GM23338 (cell line): Measurements from ENCODE around the gene PLXNA2. TPM values are rescaled to one million over a fixed set of nuclear protein-coding genes. Genes with fewer than 3 reads are reported as not detected.

Experiments used
- ATAC-seq: fragments of 200-7000 bp; cut with Tn5 transposase; 3 replicates; pipeline ENCODE4 v1.9.1; 2020
- DNase-seq: peaks from one replicate; pipeline ENCODE4 v3.0.0-alpha.2; 2015; ENCODE audit warnings: low spot score
- H2AFZ ChIP-seq: fragments of 200-600 bp; sonication (generic); 2 replicates; pipeline ENCODE4 v1.8.0; 2016; ENCODE audit warnings: antibody characterized with exemption, mild to moderate bottlenecking, moderate library complexity
- H3F3A ChIP-seq: fragments of 200-600 bp; sonication (generic); replicated peaks from 2 replicates; pipeline ENCODE4 v1.8.0; 2017; ENCODE audit warnings: antibody characterized with exemption, mixed run types, low read depth
- H3K27ac ChIP-seq: fragments of 200-600 bp; sonication (generic); 2 replicates; pipeline ENCODE4 v1.6.1; 2016; ENCODE audit warnings: low read depth
- H3K27me3 ChIP-seq: fragments of 200-600 bp; sonication (generic); 2 replicates; pipeline ENCODE4 v1.8.0; 2016; ENCODE audit warnings: mild to moderate bottlenecking, mixed run types, moderate library complexity; ENCODE audit not compliant: insufficient read depth
- H3K36me3 ChIP-seq: fragments of 200-600 bp; sonication (generic); 2 replicates; pipeline ENCODE4 v1.8.0; 2016; ENCODE audit warnings: mild to moderate bottlenecking; ENCODE audit not compliant: insufficient read depth
- H3K4me1 ChIP-seq: fragments of 200-600 bp; sonication (generic); 2 replicates; pipeline ENCODE4 v1.8.0; 2016; ENCODE audit warnings: mild to moderate bottlenecking, moderate library complexity; ENCODE audit not compliant: insufficient read depth
- H3K4me2 ChIP-seq: fragments of 200-600 bp; sonication (generic); 2 replicates; pipeline ENCODE4 v1.7.1; 2017; ENCODE audit warnings: mixed run types
- H3K4me3 ChIP-seq: fragments of 200-600 bp; sonication (generic); 2 replicates; pipeline ENCODE4 v1.6.1; 2016; ENCODE audit warnings: mixed run types
- H3K79me2 ChIP-seq: fragments of 200-600 bp; sonication (generic); replicated peaks from 2 replicates; pipeline ENCODE4 v1.8.0; 2017; ENCODE audit warnings: mild to moderate bottlenecking; ENCODE audit not compliant: insufficient read depth
- H3K9me2 ChIP-seq: fragments of 200-600 bp; sonication (generic); 2 replicates; pipeline ENCODE4 v1.8.0; 2017; ENCODE audit not compliant: insufficient read depth
- H4K20me1 ChIP-seq: fragments of 200-600 bp; sonication (generic); replicated peaks from 2 replicates; pipeline ENCODE4 v1.8.0; 2017; ENCODE audit warnings: mild to moderate bottlenecking; ENCODE audit not compliant: insufficient read depth
- H3K27ac Mint-ChIP-seq: 2 replicates; pipeline ENCODE4 v1.8.0; 2020; ENCODE audit warnings: inconsistent platforms, mild to moderate bottlenecking, moderate library complexity, mixed read lengths
- H3K27me3 Mint-ChIP-seq: 3 replicates; pipeline ENCODE4 v1.8.0; 2022; ENCODE audit warnings: low read depth, mild to moderate bottlenecking, moderate library complexity, mixed read lengths, inconsistent platforms; ENCODE audit not compliant: insufficient read depth, poor library complexity
- H3K36me3 Mint-ChIP-seq: 3 replicates; pipeline ENCODE4 v1.8.0; 2021; ENCODE audit warnings: low read depth, mild to moderate bottlenecking, inconsistent platforms, moderate library complexity, mixed read lengths
- H3K4me1 Mint-ChIP-seq: 3 replicates; pipeline ENCODE4 v1.8.0; 2020; ENCODE audit warnings: mild to moderate bottlenecking, inconsistent platforms, mixed read lengths
- H3K4me3 Mint-ChIP-seq: 3 replicates; pipeline ENCODE4 v1.8.0; 2021; ENCODE audit warnings: moderate library complexity, mild to moderate bottlenecking, inconsistent platforms, mixed read lengths
- H3K9me3 Mint-ChIP-seq: 3 replicates; pipeline ENCODE4 v1.8.0; 2020; ENCODE audit warnings: moderate library complexity, mild to moderate bottlenecking, inconsistent platforms, mixed read lengths
- CTCF ChIP-seq, 2 experiments: fragments of 200-600 bp in 1 of 2; sonication (generic) in 1 of 2; conservative IDR thresholded peaks; 2 replicates each; pipeline versions ENCODE4 v1.5.1 to v1.6.1; 2016 to 2017; ENCODE audit warnings: antibody characterized with exemption in 2 of 2, low read depth in 2 of 2, mild to moderate bottlenecking in 2 of 2, moderate library complexity in 1 of 2
- EZH2 ChIP-seq: fragments of 200-600 bp; sonication (generic); IDR thresholded peaks from one replicate; pipeline ENCODE4 v1.8.0; 2017; ENCODE audit warnings: antibody characterized with exemption, mild to moderate bottlenecking, low read depth; ENCODE audit not compliant: unreplicated experiment
- POLR2AphosphoS5 ChIP-seq: IDR thresholded peaks from 2 replicates; pipeline ENCODE4 v1.6.1; 2016; ENCODE audit warnings: antibody characterized with exemption, low read depth
- ZNF462 ChIP-seq: fragments of 250-450 bp; sonication (Bioruptor Pico); IDR thresholded peaks from 2 replicates; pipeline ENCODE4 v1.5.0; 2020; ENCODE audit warnings: mild to moderate bottlenecking, moderate library complexity
- polyA plus RNA-seq: library from polyadenylated mRNA; unstranded; fragments of >200 nt; fragmentation: Nextera tagmentation; extraction: Ambion mirVana; gene quantifications from 2 replicates; pipeline ENCODE4 v1.2.1, GENCODE V29; 2016
- total RNA-seq: library from RNA; depleted of rRNA; stranded (reverse); fragments of >200 nt; shearing (Covaris generic); gene quantifications from 2 replicates; pipeline ENCODE4 v1.2.3, GENCODE V29; 2014

The PLXNA2 gene
- total and polyA plus RNA-seq, 2 experiments from 2014 or later: 0.40 to 1.8 TPM

GRCh38 chr1:208151728-208152598 lies 92.2 kb downstream of the PLXNA2 start:
- H3K4me3 ChIP-seq: no peak overlapping the region
- H3K27me3 Mint-ChIP-seq: peaks cover 1% of the 10 kb centered on the region
- no peaks in the 10 kb centered on the region for H3K4me1 ChIP-seq

More at GRCh38 chr1:208151728-208152598, 92.2 kb downstream of the PLXNA2 start:
- Histone ChIP-seq H3K9me2 (no peaks in the 10 kb centered on the region), H3K27ac (no peak overlapping the region), H3K79me2 (no peaks in the 10 kb centered on the region), H2AFZ (no peak overlapping the region), H3K27me3 (no peaks in the 10 kb centered on the region), H3F3A (no peaks in the 10 kb centered on the region), H3K36me3 (no peaks in the 10 kb centered on the region), H4K20me1 (no peaks in the 10 kb centered on the region), H3K4me2 (no peak overlapping the region)
- DNase-seq (no peak), ATAC-seq (no peak)
- H3K36me3 Mint-ChIP-seq: no peaks in the 10 kb centered on the region
- H3K9me3 Mint-ChIP-seq: no peaks in the 10 kb centered on the region
- no peak overlapping the region for H3K27ac Mint-ChIP-seq
- H3K4me1 Mint-ChIP-seq: peaks cover 9% of the 10 kb centered on the region
- TF ChIP-seq POLR2AphosphoS5: no peak
- TF ChIP-seq ZNF462 (CRISPR knock-in tag): no peak
- no peak for TF ChIP-seq EZH2
- no peak for TF ChIP-seq CTCF (conservative IDR thresholded peaks at IDR 0.05; ENCODE audit: low read depth in 2 of 2)
- no peak overlapping the region for H3K4me3 Mint-ChIP-seq
